ENCODE results near the gene ATP2C2. TPM values are rescaled to one million over a fixed set of nuclear protein-coding genes. Genes with fewer than 3 reads are reported as not detected.

Gene ATP2C2, protein sequence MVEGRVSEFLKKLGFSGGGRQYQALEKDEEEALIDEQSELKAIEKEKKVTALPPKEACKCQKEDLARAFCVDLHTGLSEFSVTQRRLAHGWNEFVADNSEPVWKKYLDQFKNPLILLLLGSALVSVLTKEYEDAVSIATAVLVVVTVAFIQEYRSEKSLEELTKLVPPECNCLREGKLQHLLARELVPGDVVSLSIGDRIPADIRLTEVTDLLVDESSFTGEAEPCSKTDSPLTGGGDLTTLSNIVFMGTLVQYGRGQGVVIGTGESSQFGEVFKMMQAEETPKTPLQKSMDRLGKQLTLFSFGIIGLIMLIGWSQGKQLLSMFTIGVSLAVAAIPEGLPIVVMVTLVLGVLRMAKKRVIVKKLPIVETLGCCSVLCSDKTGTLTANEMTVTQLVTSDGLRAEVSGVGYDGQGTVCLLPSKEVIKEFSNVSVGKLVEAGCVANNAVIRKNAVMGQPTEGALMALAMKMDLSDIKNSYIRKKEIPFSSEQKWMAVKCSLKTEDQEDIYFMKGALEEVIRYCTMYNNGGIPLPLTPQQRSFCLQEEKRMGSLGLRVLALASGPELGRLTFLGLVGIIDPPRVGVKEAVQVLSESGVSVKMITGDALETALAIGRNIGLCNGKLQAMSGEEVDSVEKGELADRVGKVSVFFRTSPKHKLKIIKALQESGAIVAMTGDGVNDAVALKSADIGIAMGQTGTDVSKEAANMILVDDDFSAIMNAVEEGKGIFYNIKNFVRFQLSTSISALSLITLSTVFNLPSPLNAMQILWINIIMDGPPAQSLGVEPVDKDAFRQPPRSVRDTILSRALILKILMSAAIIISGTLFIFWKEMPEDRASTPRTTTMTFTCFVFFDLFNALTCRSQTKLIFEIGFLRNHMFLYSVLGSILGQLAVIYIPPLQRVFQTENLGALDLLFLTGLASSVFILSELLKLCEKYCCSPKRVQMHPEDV
- total RNA-seq = not detected
- polyA plus RNA-seq = under 1 TPM in 2 of 3 donors, not detected in 1; 0.03 to 0.06 TPM
- long read RNA-seq, donor 1, partial matches to known transcripts = 0 of 1 reads
- long read RNA-seq, donor 1, other reads (novel, unspliced or antisense) = 1 of 1 reads
- long read RNA-seq, donor 2 = 0 reads

- DNase-seq (no peak), ATAC-seq (no peak)
- WGBS, 3 donors = 3 to 4% (median 3%) methylated on average over 37 to 66 of the region's 66 CpGs
- Histone ChIP-seq H3K9me3 (no peaks in the 10 kb centered on the region), H3K36me3 (ENCODE audit: insufficient read depth in 1 of 2, low read depth in 1 of 2) (no peaks in the 10 kb centered on the region), H3K4me1 (no peaks in the 10 kb centered on the region), H3K4me3 (no peak within 1 kb of the TSS), H3K27ac (no peak within 1 kb of the TSS), H3K27me3 (ENCODE audit: insufficient read depth in 3 of 3, low read length in 2 of 3) (peaks cover 0 to 60% (median 17%) of the 10 kb centered on the region in 3 donors)
- TF ChIP-seq, protein P1, sequence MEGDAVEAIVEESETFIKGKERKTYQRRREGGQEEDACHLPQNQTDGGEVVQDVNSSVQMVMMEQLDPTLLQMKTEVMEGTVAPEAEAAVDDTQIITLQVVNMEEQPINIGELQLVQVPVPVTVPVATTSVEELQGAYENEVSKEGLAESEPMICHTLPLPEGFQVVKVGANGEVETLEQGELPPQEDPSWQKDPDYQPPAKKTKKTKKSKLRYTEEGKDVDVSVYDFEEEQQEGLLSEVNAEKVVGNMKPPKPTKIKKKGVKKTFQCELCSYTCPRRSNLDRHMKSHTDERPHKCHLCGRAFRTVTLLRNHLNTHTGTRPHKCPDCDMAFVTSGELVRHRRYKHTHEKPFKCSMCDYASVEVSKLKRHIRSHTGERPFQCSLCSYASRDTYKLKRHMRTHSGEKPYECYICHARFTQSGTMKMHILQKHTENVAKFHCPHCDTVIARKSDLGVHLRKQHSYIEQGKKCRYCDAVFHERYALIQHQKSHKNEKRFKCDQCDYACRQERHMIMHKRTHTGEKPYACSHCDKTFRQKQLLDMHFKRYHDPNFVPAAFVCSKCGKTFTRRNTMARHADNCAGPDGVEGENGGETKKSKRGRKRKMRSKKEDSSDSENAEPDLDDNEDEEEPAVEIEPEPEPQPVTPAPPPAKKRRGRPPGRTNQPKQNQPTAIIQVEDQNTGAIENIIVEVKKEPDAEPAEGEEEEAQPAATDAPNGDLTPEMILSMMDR (IDR thresholded peaks at IDR 0.05) = no peak
- intact Hi-C loops (cut with DNase I) = no loop called here
Measured at GRCh38 chr16:84368308-84368996, at the start of gene ATP2C2. Gene ATP2C2 (plus strand): TSS chr16:84368538. CDS start chr16:84368616, 78 bp downstream.

GRCh38 chr16:84319146-84319760 lies 49.1 kb upstream of the ATP2C2 start:
- TF ChIP-seq, protein P1 (IDR thresholded peaks at IDR 0.05) = no peak
- Histone ChIP-seq H3K27ac (no peak overlapping the region), H3K27me3 (ENCODE audit: insufficient read depth in 3 of 3, low read length in 2 of 3) (peaks cover 0 to 18% (median 4%) of the 10 kb centered on the region in 3 donors), H3K4me1 (no peaks in the 10 kb centered on the region), H3K36me3 (ENCODE audit: insufficient read depth in 1 of 2, low read depth in 1 of 2) (no peaks in the 10 kb centered on the region), H3K4me3 (no peak overlapping the region), H3K9me3 (no peaks in the 10 kb centered on the region)
- no peak for ATAC-seq
- 91 to 93% (median 93%) methylated on average over 24 of the region's 24 CpGs for WGBS, 3 donors
- intact Hi-C loops (cut with DNase I) = no loop called here
- peak in 1 of 2 donors; percentile 26 for DNase-seq

- 68 to 73% (median 70%) methylated on average over 5 of the region's 5 CpGs for WGBS, 3 donors
- no peak for DNase-seq
- Histone ChIP-seq H3K9me3 (no peaks in the 10 kb centered on the region), H3K4me3 (no peak overlapping the region), H3K4me1 (no peaks in the 10 kb centered on the region), H3K36me3 (ENCODE audit: insufficient read depth in 1 of 2, low read depth in 1 of 2) (no peaks in the 10 kb centered on the region), H3K27ac (no peak overlapping the region), H3K27me3 (ENCODE audit: insufficient read depth in 3 of 3, low read length in 2 of 3) (peaks cover 0 to 8% (median 4%) of the 10 kb centered on the region in 3 donors)
- intact Hi-C loops (cut with DNase I) = no loop called here
- no peak for ATAC-seq
- TF ChIP-seq, protein P1 (IDR thresholded peaks at IDR 0.05) = no peak
Measured at GRCh38 chr16:84320511-84320910, 47.8 kb upstream of the ATP2C2 start.

- H3K4me3 ChIP-seq = no peak overlapping the region
- ATAC-seq (no peak), DNase-seq (no peak)
- WGBS, 3 donors = 48 to 57% (median 50%) methylated on average over 4 of the region's 4 CpGs
- TF ChIP-seq, protein P1 (IDR thresholded peaks at IDR 0.05) = no peak
- no peaks in the 10 kb centered on the region for H3K36me3 ChIP-seq (ENCODE audit: insufficient read depth in 1 of 2, low read depth in 1 of 2)
- intact Hi-C loops (cut with DNase I) = no loop called here
- no peaks in the 10 kb centered on the region for H3K4me1 ChIP-seq
- H3K27ac ChIP-seq = no peak overlapping the region
- H3K9me3 ChIP-seq = no peaks in the 10 kb centered on the region
- H3K27me3 ChIP-seq (ENCODE audit: insufficient read depth in 3 of 3, low read length in 2 of 3) = peaks cover 0 to 8% (median 6%) of the 10 kb centered on the region in 3 donors
Measured at GRCh38 chr16:84321932-84322331, 46.4 kb upstream of the ATP2C2 start.

All from psoas muscle (tissue), 8 donors.